Skeletal muscle cell (primary cell): Measurements from ENCODE around the gene CRYGS.
"Not testable (repeated sequence)": the region's sequence is repeated elsewhere in the genome, so short reads cannot be mapped to it uniquely, and the experiment has no call there.

ENCODE experiments used
- DNase-seq: peaks from one replicate; pipeline ENCODE4 v3.0.0-alpha.2; 2010; ENCODE audit warnings: low read depth
- H3K4me3 ChIP-seq: 2 replicates; pipeline ENCODE4 v1.5.1; 2011; ENCODE audit warnings: low read depth, mild to moderate bottlenecking, control low read depth, low read length, moderate library complexity

CRYGS gene

GRCh38 chr3:186544281-186544680 is at the start of gene CRYGS:
Gene CRYGS (minus strand): TSS chr3:186544380. CDS start chr3:186544326, 54 bp downstream.
- no peak within 1 kb of the TSS for H3K4me3 ChIP-seq
- DNase-seq = no peak

GRCh38 chr3:186593862-186594261 is 49.7 kb upstream of the CRYGS start:
- H3K4me3 ChIP-seq = no peak overlapping the region
- DNase-seq = no peak

GRCh38 chr3:186592682-186593081 is 48.5 kb upstream of the CRYGS start:
- no peak for DNase-seq
- H3K4me3 ChIP-seq = no peak overlapping the region

GRCh38 chr3:186590580-186591295 is 46.6 kb upstream of the CRYGS start:
- no peak overlapping the region for H3K4me3 ChIP-seq
- no peak for DNase-seq

GRCh38 chr3:186589856-186590579 is 45.8 kb upstream of the CRYGS start:
- no peak for DNase-seq
- no peak overlapping the region for H3K4me3 ChIP-seq

GRCh38 chr3:186589121-186589520 is 44.9 kb upstream of the CRYGS start:
- no peak overlapping the region for H3K4me3 ChIP-seq
- DNase-seq = no peak

GRCh38 chr3:186588632-186589031 is 44.5 kb upstream of the CRYGS start:
- no peak overlapping the region for H3K4me3 ChIP-seq
- DNase-seq = no peak

GRCh38 chr3:186587183-186587582 is 43.0 kb upstream of the CRYGS start:
- no peak for DNase-seq
- H3K4me3 ChIP-seq = no peak overlapping the region

- H3K4me3 ChIP-seq, DNase-seq: not testable (repeated sequence)
Measured at GRCh38 chr3:186586245-186586644, 42.1 kb upstream of the CRYGS start.

GRCh38 chr3:186583831-186584230 is 39.7 kb upstream of the CRYGS start:
- H3K4me3 ChIP-seq = no peak overlapping the region
- no peak for DNase-seq

- no peak for DNase-seq
- no peak overlapping the region for H3K4me3 ChIP-seq
Measured at GRCh38 chr3:186582541-186582940, 38.4 kb upstream of the CRYGS start.

- H3K4me3 ChIP-seq = no peak overlapping the region
- no peak for DNase-seq
Measured at GRCh38 chr3:186580785-186581184, 36.6 kb upstream of the CRYGS start.

GRCh38 chr3:186577521-186577920 is 33.3 kb upstream of the CRYGS start:
- no peak for DNase-seq
- no peak overlapping the region for H3K4me3 ChIP-seq

- no peak for DNase-seq
- peak overlapping the region; percentile 95 for H3K4me3 ChIP-seq
Measured at GRCh38 chr3:186571644-186572013, 27.4 kb upstream of the CRYGS start.

- no peak for DNase-seq
- H3K4me3 ChIP-seq = peak overlapping the region; percentile 95
Measured at GRCh38 chr3:186570941-186571643, 26.9 kb upstream of the CRYGS start.

GRCh38 chr3:186570096-186570940 is 26.1 kb upstream of the CRYGS start, which contains the start of gene DNAJB11:
Gene DNAJB11 (plus strand): TSS chr3:186570720. CDS start chr3:186570898, 178 bp downstream.
- peak; percentile 100 for DNase-seq
- H3K4me3 ChIP-seq = peak within 1 kb of the TSS; percentile 95

- no peak for DNase-seq
Measured at GRCh38 chr3:186569779-186570095, 25.6 kb upstream of the CRYGS start.

GRCh38 chr3:186569361-186569760 is 25.2 kb upstream of the CRYGS start:
- H3K4me3 ChIP-seq = peak overlapping the region; percentile 54
- not testable (repeated sequence) for DNase-seq

More at GRCh38 chr3:186569779-186570095, 25.6 kb upstream of the CRYGS start:
- H3K4me3 ChIP-seq = peak overlapping the region; percentile 54

GRCh38 chr3:186567072-186567921 is 23.1 kb upstream of the CRYGS start, which contains the start of gene TBCCD1:
Gene TBCCD1 (minus strand): TSS chr3:186567339. CDS start chr3:186564329, 3,010 bp downstream.
- peak; percentile 67 for DNase-seq
- H3K4me3 ChIP-seq = peak within 1 kb of the TSS; percentile 98
